ENCODE measurements around the gene EDARADD.

GRCh38 chr1:236492378-236492777 is 98.3 kb downstream of the EDARADD start:
- TF ChIP-seq CTCF (IDR thresholded peaks at IDR 0.05; ENCODE audit: low read depth, low read length): no peak
- no peak for TF ChIP-seq EZH2phosphoT487 (IDR thresholded peaks at IDR 0.05; ENCODE audit: low read depth)

Measured in OCI-LY3 (cell line).